H1 (cell line): ENCODE results near the gene CUX1.

ENCODE experiments used
- EZH2 ChIP-seq: fragments of 200-600 bp; sonication (generic); IDR thresholded peaks from 2 replicates; pipeline ENCODE4 v1.7.1; 2012; ENCODE audit warnings: low read depth, mild to moderate bottlenecking, moderate library complexity, low read length, inconsistent platforms; ENCODE audit not compliant: severe bottlenecking
- POLR2A ChIP-seq, 2 experiments: IDR thresholded peaks; 1 replicate in 1 of 2; 2 replicates in 1 of 2; pipeline ENCODE4 v1.6.1; 2011; ENCODE audit warnings: low read depth in 2 of 2, low read length in 2 of 2, mild to moderate bottlenecking in 2 of 2; ENCODE audit errors: control extremely low read depth in 1 of 2
- TF ChIP-seq, protein P1 (sequence below), 3 experiments: IDR thresholded peaks; 1 replicate in 2 of 3; 2 replicates in 1 of 3; pipeline versions ENCODE4 v1.5.1 to v1.6.1; 2011; ENCODE audit warnings: low read length in 3 of 3, mild to moderate bottlenecking in 3 of 3, inconsistent platforms in 2 of 3, low read depth in 1 of 3, moderate library complexity in 1 of 3; ENCODE audit not compliant: insufficient read depth in 1 of 3; ENCODE audit errors: control extremely low read depth in 1 of 3

DNA sequence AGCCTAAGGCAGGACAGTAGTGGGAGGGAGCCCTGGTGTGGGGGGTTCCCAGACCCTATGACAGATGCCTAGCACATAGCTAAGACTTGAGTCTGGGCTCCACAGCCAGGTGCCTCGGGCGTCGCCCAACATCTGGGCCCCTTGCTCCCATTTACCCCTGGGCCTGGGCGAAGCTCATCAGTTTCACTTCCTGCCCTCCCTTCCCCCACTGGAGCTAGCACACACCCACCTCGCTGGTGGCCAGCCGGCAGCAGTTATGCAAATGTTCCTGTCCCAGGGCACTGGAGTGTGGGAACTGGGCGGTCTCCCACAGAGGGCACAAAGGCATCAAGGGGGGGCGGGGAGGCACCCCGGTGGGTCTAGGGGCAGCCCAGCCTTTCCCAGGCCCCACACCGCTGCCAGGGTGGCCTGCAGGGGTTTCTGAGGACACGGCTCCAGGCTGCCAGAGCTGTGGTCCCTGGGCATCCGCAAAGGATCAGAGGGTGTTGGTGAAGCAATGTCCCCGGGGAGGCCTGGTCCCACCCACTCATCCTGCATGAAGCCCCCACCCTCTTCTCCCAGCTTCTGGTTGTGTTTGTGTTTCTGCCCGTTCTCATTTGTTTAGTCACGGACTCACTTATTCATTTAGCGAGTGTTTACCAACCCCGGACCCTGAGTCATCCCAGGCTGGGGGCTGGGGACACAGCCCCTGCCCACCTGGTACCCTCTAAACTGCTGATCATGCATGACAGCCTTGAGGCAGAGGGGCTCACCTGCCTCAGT is 489.7 kb downstream of the CUX1 start:
- no peak for TF ChIP-seq POLR2A (IDR thresholded peaks at IDR 0.05; ENCODE audit: control extremely low read depth in 1 of 2, low read depth in 2 of 2, low read length in 2 of 2)
- TF ChIP-seq EZH2 = no peak
- TF ChIP-seq, protein P1, sequence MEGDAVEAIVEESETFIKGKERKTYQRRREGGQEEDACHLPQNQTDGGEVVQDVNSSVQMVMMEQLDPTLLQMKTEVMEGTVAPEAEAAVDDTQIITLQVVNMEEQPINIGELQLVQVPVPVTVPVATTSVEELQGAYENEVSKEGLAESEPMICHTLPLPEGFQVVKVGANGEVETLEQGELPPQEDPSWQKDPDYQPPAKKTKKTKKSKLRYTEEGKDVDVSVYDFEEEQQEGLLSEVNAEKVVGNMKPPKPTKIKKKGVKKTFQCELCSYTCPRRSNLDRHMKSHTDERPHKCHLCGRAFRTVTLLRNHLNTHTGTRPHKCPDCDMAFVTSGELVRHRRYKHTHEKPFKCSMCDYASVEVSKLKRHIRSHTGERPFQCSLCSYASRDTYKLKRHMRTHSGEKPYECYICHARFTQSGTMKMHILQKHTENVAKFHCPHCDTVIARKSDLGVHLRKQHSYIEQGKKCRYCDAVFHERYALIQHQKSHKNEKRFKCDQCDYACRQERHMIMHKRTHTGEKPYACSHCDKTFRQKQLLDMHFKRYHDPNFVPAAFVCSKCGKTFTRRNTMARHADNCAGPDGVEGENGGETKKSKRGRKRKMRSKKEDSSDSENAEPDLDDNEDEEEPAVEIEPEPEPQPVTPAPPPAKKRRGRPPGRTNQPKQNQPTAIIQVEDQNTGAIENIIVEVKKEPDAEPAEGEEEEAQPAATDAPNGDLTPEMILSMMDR (IDR thresholded peaks at IDR 0.05; ENCODE audit: control extremely low read depth in 1 of 3, insufficient read depth in 1 of 3, low read depth in 1 of 3, low read length in 3 of 3) = no peak
